CD4-positive, alpha-beta T cell treated with Interleukin-4 for 1 hour (primary cell): ENCODE results near the gene ATP11B.
"Not testable (repeated sequence)": the region's sequence is repeated elsewhere in the genome, so short reads cannot be mapped to it uniquely, and the experiment has no call there.

Experiments
- DNase-seq, 2 donors: peaks; one replicate each; pipeline ENCODE4 v3.0.0-alpha.2; 2020 to 2022

The ATP11B gene

DNA sequence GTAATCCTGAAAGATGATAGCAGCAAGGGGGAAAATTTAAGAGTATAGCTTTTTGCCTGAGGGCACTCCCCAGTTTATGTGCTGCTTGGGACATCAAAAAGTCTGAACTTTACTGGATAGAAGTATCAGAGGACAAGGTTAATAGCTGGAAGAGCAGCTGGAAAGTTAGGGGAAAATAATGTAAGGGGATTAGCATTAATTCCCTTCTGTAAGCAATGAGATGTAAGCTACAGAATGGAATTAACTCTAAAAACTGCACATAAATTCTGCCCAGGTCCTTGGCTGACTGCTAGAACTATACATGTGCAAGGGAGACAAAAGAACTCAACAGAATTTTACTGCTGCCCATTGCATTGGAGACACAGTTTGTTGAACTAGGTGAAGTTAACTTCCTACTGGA lies 55.6 kb downstream of the ATP11B start:
- no peak for DNase-seq

DNA sequence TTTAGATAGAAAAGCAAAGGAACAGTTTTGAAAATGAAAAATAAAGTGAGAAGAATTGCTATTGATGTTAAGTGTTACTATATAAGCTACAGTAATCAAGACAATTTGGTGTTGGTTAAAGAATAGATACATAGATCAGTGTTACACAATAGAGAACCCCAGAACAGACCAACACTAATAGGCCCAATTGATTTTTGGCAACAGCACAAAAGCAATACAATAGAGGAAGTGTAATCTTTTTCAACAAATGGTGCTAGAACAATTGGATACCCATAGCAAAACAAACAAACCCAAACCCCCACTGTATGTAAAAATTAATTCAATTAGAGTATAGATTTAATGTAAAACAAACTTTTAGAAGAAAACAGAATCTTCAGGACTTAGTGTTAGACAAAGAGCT lies 61.8 kb downstream of the ATP11B start:
- no peak for DNase-seq

DNA sequence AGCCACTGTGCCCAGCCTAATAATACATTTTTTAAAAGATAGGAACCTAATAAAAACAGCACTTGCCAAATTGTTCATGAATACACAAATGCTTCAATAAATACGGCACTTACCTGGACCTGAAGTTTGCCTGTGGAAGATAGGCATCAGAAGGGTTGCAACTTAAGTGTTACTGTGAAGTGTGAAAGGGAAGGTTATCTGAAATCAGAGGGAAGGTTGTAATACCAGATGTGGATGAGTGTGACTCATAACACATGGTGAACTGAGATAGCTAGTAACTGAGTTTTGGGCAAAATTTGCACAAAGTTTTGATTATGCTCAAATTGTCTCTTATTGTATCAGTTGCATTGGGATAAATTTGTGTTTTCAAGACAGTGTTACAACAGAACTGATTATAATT lies 68.0 kb downstream of the ATP11B start:
- no peak for DNase-seq

DNA sequence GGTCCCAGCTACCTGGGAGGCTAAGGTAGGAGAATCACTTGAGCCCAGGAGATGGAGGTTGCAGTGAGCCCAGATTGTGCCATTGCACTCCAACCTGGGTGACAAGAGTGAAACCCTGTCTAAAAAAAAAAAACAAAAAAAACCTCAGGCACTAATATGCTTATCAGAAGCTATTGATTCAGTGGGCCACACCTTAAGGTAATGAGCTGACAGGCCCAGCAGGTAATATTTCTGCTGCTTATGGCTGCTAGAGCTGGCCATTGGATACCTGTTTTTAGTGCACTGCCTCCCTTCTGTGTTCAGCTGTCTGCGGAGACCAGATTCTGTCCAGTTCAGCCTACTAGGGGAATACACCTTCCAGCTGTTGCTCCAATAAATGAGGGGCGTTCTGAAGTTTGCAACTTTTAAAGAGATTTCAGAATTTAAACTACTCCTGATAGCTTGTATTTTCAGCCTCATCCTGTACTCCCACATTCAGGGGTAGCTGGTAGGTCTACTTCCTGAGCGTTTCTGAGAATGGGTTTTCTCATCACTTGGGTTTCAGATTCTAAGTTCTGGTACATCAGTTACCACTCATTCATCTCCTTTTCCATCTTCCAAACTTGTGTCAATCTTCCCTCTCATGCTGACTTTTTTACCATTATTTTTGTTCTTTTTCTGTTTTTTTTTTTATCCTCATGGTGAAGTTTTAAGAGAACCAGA lies 69.0 kb downstream of the ATP11B start:
- no peak for DNase-seq

GRCh38 chr3:182869059-182869458 lies 75.8 kb downstream of the ATP11B start:
- DNase-seq: no peak

DNA sequence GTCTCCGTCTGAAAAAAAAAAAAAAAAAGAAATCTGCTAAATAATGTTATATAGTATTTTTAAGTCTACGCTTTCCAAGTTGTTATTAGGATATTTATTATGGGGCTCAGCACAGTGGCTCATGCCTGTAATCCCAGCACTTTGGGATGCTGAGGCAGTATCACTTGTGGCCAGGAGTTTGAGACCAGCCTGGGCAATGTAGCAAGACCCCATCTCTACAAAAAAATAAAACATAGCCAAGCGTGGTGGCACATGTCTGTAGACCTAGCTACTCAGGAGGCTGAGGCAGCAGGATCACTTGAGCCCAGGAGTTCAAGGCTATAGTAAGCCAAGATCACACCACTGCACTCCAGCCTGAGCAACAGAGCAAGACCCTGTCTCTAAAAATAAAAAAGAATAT lies 77.6 kb downstream of the ATP11B start:
- not testable (repeated sequence) for DNase-seq

GRCh38 chr3:182879031-182879611 lies 85.8 kb downstream of the ATP11B start:
- no peak for DNase-seq

DNA sequence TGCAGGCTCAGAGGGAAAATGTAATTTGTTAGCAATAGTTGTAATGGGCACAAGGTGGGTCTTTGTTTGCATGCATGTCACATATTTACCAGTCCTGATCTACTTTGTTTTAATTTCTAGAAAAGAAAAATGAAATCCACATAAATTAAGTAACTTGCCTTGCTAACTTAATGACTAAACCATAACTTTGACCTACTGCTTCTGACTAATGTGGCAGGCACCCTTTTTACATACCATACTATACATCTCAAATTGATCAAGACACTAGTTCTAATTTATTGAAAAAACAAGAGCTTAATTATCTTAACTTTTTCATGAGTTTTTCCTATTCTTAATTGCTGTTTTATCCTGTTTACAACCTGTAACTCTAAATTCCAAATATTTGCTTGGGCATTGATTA lies 93.2 kb downstream of the ATP11B start:
- DNase-seq: no peak

- no peak for DNase-seq
Measured at GRCh38 chr3:182889948-182890629, 96.8 kb downstream of the ATP11B start.

GRCh38 chr3:182891364-182891763 lies 98.1 kb downstream of the ATP11B start:
- no peak for DNase-seq

DNA sequence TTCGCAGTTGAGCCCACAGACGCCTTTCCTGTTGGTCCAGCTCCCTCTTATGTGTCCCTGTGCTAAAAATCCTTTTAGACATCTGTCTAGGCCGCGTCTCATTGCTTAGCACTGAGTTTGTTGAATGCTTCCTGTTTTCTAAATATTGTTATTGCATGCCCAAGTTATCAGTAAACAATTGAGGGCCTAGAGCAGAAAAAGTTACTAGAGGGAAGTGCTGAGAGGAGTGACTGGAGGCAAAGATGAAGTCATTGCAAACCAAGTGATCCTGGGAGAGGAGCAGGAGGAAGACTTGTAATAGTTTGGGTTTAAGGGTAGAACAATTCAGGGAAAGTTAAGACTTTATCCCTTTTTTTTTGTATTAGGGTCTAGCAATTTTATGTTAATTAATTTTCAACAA lies 98.9 kb downstream of the ATP11B start:
- DNase-seq: no peak

DNA sequence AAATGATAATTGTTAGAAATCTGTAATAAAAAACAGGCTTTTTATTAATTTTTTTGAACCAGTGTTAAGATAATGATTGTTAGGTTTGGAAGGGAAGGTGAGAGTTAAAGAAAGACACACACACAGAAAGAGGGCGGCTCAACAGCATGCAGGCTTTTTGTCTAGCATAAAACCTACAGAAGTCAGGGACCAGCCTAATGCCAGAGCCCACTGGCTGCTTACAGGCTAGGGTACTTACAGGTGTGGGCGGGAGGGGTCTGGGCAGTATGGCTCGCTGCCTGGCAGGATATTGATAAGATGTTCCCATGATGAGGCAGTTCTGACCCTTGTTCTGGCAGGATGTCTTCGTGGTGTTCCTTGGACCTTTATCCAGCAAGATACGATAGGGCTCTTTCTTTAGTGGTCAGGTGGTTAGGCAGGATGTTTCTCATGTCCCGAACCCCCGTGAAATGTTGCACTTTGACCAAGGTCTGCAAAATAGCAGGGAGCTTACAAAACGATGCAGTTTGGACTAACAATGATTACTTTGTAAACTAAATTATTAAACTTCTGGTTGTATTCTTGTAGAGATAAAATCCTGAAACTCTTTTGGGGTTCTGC lies 102.3 kb downstream of the ATP11B start:
- no peak for DNase-seq

GRCh38 chr3:182896553-182896952 lies 103.2 kb downstream of the ATP11B start:
- no peak for DNase-seq

GRCh38 chr3:182902236-182902635 lies 108.9 kb downstream of the ATP11B start:
- DNase-seq: no peak

DNA sequence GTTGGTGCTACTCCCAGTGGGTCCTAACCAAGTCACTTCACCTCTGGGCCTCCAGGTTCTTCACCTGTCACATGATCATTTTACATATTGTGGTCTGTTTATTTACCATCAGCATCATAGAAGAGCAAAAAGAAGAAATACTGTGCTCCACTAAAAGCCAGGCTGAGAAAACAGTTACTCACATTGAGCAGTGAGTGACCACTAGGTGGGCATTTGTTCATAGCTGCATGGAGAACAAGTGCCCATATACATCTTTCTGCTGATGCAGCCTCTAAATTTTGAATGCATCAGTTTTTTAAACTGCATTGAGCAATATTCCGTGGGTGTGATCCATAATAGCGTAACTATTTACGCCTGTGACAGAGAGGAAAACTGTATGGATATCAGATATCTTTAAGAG lies 110.9 kb downstream of the ATP11B start:
- DNase-seq: no peak

DNA sequence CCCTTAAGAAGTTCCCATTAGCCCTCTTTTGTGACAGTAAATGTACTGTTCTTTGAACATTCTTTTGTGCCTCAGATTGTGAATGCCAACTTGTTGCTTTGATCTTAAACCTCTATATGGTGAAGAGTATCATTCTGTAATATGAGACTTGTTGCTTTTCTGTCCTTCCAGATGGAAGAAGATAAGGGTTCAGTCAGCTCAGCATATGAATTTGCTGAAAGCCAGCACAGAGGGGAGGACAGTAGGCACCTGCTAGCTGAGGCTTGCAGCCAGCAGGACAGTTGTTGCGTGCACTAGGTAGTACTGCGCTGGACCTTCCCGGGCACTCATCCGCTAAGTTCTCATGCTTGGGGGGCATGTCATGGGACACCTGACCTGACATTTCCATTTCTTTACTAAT lies 112.3 kb downstream of the ATP11B start:
- DNase-seq: no peak

- DNase-seq: no peak
Measured at GRCh38 chr3:182906036-182906435, 112.7 kb downstream of the ATP11B start.

DNA sequence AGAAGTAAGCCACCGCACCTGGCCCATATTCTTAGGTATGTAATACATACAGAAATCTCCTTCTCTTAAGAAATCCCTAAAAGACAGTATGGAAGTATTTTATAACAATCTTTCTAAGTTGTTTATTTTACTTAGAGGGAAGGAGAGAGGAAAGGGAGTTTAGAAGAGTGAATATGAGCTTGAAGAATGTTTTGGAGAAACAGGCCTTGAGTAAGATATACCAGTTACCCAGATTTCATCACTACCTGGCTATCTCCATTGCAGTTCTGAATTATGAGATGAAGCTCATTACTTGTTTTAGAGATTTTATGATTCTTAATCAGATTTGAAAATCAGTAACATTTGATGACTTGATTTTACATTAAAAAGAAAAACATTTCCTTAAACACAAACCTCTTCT lies 115.2 kb downstream of the ATP11B start:
- DNase-seq: no peak

DNA sequence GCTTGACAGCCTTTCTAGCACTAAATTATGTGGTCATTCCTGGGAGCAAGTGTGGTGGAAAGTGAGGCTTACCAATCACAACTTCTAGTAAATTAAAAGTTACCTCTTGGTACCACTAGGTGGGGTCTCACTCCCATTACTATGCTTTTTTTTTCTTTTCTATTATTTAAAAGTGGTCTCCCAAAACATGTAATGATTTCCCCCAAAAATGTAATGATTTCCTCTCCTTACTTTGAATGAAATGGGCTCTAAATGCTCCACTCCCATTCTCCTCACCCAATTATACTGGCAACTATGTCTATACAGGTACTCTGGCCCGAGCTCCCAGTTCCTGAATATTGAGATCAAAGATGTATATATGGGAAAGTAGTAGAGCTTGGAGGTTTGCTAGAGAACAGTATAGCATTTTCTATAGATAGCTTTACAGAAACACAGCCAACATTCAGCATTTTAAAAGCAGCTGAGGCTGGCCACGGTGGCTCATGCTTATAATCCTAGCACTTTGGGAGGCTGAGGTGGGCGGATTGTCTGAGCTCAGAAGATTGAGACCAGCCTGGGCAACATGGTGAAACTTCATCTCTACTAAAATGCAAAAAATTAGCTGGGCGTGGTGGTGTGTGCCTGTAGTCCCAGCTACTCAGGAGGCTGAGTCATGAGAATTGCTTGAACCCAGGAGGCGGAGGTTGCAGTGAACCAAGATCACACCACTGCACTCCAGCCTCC lies 116.2 kb downstream of the ATP11B start:
- peak in 1 of 2 donors; percentile 31 for DNase-seq

GRCh38 chr3:182910936-182911781 lies 117.9 kb downstream of the ATP11B start:
- DNase-seq: peak in 1 of 2 donors; percentile 19

GRCh38 chr3:182911782-182912111 lies 118.4 kb downstream of the ATP11B start:
- no peak for DNase-seq

DNA sequence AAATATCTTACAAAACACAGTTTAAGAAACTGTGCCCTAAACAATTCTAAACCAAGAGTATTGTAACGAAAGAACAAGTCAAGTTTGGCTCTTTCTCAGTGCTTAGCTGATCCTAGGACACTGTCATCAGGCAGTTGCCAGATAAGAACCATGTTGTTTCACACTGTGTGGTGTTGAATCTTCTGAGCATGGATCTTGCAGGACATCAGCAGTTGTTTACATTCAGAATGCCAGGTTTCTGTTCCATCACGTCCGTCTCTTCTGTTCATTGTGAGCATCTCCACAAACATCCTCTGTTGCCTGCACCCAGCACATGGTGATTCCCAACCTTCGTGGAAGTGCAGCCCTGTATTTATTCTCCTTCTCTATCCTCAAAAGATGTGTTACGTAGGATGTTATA lies 119.2 kb downstream of the ATP11B start:
- DNase-seq: no peak
